Measurements from ENCODE around the gene TSPAN32.

GRCh38 chr11:2321311-2321683 is 19.5 kb downstream of the TSPAN32 start:
- TF ChIP-seq CTCF (IDR thresholded peaks at IDR 0.05; ENCODE audit: borderline replicate concordance, extremely low read depth, low read length, poor library complexity, severe bottlenecking) (no peak), EZH2 (IDR thresholded peaks at IDR 0.05; ENCODE audit: borderline replicate concordance, low read depth, low read length, severe bottlenecking) (no peak)
